GM19043 (cell line): ENCODE measurements around the gene ABTB1.

Experiments
- ATAC-seq: cut with Tn5 transposase; IDR thresholded peaks from one replicate; pipeline ENCODE4 v1.9.1; 2021; ENCODE audit warnings: low read depth; ENCODE audit not compliant: unreplicated experiment

Gene ABTB1

DNA sequence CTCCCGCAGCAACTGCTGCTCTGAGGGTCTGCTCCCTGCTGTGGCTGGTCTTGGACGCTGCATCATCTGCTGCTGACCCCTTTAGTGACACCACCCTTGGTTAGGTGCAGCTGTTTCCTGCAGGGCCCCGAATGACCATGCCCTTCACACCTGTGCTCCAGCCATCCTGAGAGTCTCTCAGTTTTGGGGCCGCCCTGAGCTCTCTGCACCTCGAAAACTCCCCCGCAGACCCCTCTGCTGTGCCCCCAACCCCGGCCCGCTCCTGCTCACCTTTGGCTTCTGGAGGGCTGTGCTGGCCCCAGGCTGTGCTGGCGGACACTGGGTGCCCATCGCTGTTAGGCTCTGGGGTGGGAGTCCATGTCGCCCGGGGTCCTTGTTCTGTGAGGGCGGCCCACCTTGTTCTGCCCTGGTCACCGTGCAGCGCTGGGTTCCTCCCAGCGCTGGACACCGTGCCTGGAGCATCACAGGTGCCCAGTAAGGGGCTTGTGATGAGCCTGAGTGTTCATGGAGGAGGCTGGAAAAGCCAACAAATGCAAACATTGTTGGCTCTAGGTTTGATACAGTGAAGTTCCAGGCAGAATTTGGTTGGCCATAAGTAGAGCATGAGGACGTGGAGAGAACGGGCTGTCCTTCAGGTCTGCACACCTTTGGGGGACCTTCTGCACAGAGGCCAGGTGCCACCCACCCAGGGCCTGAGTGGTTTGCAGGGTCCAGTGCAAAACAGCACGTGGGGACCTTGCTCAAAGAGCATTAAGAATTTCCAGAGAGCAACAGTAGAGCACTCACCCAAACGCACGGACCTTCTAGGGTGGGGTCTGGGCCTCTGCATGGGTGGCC is 12.3 kb downstream of the ABTB1 start:
- no peak for ATAC-seq

DNA sequence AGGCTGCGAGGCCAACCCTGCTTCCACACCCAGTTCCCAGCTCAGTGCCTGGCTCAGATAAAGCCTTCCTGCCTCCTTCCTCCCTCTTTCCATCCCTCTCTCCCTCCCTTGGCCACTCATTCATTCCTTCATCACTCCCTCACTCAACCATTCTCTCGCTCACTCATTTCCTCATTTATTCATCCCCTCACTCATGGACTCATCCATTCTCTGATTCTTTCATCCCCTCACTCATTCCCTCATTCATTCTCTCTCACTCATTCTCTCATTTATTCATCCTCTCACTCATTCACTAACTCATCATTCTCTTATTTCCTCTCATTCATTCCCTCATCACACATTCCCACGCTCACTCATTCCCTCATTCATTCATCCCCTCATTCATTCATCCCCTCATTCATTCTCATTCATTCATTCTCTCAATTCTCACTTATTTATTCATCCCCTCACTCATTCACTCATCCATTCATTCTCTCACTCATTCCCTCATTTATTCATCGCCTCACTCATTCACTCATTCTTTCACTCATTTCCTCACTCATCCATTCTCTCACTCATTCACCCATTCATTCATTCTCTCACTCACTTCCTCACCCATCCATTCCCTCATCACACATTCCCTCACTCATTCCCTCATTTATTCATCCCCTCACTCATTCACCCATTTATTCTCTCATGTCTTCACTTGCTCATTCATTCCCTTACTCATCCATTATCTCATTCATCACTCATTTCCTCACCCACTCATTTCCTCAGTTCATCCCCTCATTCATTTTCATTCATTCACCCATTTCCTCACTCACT is 13.2 kb downstream of the ABTB1 start:
- ATAC-seq = no peak

DNA sequence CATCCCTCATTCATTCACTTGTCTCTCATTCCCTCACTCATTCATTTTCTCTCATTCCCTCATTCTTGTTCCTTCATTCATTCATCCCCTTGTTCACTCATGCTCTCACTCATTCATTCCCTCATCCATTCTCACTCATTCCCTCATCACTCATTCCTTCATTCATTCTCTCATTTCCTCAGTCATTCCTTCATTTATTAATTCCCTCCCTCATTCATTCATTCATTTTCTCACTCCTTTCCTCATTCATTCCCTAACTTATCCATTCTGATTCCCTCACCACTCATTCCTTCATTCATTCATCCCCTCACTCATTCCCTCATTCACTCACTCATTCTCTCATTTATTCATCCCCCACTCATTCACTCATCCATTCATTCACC is 13.8 kb downstream of the ABTB1 start:
- no peak for ATAC-seq

DNA sequence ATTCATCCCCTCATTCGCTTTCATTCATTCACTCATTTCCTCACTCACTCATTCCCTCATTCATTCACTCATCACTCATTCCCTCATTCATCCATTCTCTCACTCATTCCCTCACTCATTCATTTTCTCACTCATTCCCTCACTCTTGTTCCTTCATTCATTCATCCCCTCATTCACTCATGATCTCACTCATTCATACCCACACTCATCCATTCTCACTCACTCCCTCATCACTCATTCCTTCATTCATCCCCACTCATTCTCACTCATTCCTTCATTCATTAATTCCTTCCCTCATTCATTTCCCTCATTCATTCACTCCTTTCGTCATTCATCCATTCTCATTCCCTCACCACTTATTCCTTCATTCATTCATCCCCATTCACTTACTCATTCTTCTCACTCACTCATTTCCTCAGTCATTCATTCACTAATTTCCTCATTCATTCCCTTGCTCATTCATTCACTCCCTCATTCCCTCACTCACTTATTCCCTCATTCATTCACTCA is 14.5 kb downstream of the ABTB1 start:
- ATAC-seq = no peak

DNA sequence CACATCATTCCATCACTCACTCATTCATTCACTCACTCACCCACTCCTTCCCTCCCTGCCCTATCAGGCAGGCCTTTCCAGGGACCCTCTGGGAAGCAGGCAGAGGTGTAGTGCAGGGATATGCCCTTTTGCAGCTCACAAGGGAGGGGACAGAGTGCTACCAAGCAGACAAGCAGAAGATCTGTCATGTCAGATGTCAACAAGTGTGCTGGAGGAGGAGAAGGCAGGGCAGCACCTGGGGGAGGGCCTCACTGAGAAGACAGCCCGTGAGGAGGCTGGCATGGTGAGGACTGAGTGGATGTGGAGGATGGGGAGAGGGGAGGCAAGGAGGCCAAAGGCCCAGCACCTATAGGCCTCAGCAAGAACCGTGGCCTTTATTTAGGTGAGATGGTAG is 15.3 kb downstream of the ABTB1 start:
- ATAC-seq = no peak

DNA sequence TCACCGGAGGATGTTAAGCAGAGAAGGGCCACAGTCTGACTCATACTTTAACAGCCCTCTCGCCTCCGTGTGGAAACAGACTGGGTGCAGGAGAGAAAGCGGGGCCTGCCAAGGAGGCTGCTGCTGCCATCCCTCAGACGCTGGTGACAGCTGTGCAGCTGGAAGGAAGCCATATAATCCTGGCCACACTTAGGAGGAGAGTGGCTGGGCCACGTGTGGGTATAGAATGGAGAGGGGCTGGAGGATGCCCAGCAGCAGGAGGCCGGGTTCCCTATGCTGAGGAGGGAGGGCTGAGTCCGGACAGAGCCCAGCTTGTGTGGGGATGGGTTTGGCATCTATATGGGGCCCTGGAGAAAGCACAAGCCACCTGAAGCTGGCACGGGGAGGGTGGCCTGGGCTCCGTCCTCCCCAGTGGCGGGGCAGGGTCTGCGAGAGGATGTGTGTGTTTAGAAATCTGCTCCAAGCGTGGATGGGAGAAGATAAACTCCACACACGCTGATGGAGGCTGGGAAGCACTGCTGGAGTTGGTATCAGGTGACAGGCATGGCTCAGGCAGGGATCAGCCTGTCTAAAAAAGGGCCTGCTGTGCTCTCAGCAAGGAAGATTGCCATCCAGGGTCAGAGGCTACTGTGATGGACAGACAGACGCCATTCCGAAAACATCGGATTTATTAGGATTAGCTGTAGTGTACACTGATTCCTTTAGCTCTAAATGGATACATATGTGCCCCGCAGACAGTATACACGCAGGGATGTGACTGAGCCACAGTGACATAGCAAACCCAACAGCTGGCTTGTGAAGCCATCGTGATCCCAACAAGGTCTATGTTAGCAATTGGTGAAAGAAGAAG is 15.9 kb downstream of the ABTB1 start:
- ATAC-seq = no peak

DNA sequence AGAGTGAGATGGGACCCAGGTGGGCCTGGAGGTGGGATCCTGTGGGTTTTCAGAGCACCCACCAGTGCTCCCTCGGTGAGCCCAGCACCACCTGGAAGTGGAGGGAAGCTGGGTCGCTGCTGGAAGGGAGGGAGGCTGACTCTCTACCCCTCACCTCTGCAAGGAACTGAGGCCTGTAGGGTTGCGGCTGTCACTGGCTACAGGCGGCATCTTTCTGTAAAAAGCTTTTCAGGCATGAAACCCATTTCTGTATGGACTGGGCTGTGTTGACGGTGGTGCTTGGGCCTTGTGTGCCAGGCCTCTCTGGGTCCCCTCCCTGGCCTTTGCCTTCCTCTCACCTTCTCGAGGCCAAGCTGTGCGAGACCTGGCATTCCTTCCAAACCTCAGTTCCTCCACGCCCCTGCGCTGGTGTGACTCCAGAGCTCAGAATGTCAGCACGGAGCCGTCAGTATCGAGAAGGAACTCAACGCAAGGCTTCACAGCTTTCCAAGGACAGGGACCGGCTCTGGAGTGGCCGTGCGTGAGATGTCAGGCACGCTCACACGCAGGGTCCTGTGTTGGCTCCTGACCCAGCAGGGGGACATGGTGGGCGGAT is 16.6 kb downstream of the ABTB1 start:
- no peak for ATAC-seq

DNA sequence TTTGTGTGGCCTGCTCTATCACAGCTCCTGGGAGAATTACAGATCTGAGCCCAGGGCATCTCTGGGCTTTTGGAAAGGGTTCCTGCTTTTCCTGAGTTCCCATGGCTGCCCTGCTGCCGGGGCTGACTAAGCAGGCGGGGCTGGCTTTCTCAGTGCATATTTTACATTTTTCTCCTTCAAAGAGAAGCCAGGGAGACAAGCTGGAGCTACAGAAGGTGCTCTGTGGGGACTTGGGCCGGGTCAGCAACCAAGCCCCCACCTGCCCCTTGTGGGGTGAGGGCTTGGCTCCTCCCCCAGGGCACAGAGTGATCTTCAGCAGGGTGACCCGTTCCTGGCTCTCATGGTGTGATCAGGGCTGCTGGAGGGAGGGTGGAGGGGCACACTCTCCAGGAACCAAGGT is 17.4 kb downstream of the ABTB1 start:
- ATAC-seq = no peak

DNA sequence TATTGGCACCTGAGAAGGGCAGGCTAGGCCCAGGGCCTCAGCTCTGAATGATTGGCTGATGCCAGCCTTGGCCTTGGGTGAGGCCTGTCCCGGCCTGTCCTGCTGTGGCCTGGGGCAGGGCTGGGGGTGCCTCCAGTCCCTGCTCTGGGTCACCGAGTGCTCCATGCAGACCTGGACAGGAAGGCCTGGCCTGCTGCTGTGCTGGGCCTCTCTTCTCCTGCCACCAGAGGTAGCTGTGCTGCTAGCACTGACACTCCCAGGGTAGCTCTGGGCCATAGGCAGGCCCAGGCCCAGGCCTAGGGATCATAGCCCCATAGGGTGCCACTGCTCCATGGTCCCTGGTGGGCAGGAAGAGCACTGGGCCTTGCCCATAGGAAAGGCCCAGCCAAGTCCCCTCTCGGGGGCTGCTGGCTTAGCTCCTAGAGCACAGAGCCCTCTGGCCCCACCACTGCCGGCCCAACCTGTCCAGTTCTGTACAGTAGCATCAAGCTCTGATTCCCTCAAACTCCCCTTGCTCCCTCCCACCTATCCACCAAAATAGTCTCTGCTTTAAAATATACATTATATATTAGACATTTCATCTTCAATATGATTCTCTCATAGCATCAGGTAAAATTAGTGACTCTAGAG is 18.2 kb downstream of the ABTB1 start:
- ATAC-seq = no peak

DNA sequence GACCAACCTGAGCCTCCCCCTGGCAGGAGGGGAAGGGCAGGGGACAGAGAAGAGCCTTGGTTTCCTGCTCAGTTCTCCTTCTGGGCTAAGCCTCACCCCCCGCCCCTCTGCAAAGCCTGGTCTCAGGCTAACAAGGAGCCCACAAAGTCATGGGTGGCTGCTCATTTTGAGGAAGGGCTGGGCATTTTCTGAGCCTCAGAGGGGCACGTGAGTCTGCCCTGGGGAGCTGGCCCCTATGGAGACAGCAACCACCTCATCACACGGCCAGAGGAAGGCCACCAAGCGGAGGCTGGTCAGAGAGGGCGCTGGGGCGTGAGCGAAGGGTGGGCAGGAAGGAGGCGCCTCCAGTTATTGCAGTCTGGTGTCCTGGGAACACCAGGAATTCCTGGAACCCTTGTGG is 18.7 kb downstream of the ABTB1 start:
- ATAC-seq = no peak

DNA sequence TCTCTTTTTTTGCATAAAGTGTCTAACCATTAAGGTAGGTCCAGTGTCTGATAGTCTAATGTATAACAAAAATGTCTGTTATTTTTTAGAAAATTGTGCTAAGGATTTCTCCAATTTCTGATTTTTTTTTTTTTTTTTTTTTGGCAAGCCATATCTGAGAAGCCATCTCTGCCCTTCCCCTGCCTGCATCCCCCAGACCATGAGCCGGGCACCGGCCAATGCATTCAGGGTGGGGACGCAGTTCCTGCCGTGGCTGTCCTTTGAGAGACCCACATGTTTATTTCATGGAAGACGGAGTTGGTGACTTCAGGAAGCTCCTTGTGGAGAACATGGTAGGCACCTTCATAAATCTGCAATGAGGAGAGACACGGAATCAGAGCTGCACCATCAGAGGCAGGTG is 19.2 kb downstream of the ABTB1 start:
- ATAC-seq = no peak

DNA sequence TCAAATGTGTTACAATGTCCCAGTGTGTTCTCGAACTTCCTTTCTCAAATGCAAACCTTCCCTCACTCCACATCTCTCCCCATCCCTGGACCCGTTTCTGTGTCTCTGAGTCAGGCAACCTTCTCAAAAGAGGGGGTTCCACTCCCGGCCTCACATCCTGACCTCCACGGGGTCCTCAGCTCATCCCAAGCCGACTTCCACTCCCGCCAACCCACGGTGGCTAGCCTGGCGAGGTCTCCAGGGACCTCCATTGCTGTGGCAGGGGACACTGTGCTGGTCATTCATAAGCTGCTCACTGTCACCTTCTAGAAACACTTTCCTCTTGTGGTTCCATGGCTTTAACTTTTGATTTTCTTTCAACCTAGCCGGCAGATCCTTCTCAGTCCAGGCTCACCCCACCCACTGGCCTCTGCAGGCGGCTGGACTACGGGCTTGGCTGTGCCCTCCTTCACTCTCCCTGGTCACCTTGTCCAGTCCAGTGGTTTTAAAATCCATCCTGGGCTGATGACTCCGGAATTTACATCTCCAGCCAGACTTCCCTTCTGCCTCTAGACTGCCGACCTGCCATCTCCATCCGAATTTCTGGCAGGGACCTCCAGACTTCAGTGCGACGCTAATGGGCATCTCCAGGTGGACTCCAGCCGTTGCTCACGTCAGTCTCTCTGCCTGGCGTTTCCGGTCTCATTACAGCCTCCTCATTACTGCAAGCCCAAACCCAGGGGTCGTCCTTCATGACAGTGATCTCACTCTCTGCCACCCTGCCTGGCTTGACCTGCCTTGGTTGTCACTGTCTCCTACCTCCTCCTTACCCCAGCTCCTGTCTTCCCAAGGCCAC is 20.0 kb downstream of the ABTB1 start:
- no peak for ATAC-seq

DNA sequence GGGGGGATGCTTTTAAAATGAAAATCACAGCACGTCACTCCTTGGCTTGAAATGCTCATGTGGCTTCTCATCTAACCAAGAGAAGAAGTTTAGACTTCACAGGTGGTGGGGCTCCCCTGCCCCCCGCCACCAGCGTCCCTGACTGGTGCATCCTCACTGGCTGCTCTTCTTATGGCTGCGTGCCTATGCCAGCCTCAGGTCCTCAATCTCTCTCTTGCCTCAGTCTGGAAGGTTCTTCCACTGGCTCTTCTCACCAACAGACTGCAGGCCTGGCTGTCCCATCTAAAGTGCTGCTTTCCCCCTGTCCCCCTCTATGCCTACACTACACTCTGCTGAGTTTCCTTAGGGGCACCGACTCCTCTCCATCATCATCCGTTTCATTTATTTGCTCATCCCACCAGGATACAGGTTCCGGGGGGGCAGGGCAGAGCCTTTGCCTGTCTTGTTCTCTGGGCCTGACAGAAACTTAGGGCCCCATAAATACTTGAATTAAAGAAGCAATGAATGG is 20.6 kb downstream of the ABTB1 start:
- ATAC-seq = no peak

DNA sequence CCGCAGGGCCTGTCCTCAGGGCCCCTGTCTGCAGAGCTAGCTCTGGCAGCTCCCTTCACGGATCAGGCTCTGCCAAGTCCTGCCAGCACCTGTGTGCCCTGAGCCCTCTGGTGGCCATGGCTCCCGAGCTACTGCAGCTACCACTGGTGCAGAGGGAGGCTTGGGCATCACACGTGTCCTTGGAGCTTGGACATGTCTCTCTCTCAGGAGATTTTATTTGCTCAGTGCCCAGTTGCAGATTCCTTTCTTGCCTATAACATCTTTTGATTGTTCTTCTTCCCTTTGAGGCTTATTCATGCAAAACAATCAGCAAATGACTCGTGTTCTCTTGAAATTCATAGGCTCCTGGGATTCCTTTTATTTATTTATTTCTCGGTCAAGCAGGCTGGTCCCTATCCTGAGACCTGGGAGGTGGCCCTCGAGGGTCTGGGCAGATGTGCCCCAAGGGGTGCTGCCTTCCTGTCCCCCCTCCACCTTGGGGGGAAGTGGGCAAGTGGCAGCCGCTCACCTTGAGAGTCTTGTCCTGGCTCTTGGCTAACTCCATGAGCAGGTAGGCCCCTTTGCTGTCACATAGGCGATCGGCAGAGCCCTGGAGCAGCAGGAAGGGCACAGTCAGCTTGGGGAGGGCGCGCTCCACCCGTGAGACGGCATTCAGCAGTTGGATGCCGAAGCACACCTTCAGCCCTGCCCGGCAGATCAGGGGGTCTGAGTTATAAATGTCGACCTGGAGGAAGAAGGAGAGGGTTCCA is 21.9 kb downstream of the ABTB1 start:
- ATAC-seq = no peak

DNA sequence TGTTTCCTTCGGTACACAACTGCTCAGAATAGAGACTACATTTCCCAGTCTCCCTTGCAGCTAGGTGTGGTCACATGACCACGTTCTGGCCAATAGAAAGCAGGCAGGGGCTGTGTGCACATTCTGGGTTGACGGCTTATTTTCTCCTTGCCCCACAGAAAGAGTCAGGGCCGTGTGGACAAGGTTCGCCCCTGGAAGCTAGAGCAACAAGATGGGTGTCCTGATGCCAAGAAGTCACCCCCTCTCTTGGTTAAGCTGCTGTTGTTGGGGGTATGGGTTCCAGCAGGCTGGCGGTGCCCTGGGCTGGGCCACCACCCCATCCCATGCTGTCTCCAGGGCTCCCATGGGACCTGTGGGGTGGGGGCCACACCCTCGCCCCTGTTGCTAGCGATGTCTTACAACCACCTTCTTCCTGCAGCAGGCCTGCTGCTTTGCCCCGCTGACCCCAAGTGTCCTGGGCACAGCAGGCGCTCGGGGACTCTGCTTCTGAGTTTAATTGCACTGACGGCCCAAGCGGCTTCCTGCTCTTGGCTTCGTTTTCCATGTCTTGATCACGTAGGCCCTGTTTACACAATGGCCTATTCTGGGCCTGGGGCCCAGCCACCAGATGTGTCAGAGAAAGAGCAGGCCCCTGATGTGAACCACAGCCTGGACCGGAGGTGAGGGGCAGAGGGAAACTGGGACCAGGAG is 24.9 kb downstream of the ABTB1 start:
- ATAC-seq = no peak

DNA sequence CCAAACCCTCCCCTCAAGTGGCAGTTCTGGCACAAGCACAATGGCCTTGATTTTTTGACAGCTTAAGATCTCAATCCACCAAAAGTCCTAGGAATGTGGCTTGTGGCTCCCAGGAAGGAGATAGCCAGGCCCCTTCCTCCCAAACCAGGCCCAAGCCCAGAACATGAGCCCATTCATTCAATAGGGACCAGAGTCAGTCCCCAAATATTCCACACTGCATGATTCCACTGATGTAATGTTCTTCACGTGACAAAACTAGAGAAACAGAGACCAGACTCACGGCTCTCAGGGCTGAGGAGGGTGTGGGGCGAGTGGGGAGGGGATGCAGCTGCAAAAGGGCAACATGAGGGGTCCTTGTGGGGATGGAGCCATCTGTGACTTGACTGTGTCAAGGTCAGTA is 25.5 kb downstream of the ABTB1 start:
- ATAC-seq = no peak

DNA sequence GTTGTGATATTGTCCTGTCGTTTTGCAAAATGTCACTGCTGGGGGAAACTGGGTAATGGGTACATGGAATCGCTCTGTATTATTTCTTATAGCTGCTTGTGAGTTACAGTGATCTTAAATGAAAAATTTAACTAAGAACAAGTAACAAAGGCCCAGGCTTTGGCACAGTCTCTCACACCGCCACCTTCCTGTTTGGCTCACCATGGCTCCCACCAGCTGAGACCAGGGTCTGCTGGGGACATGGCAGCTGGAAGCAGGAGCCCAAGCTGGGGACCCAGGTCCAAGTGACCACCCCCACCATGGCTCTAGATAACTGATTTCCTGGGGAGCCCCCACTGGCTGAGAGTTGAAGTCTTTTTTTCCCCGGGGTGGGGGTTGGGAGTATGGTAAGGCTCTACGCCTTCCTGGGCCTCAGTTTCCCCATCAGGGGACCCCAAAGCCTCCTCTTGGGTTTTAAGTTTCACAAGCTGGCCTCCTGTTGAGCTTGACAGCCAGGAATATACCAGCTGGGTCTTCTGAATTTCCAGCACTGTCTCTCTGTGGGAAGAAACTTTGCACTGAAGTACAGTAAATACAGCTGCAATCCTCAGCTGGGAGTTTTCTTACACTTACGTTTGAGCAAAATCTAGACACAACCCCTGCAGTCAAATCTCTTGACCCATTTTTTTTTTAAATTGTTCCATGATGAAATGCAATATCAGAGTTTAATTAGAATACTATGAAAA is 26.1 kb downstream of the ABTB1 start:
- no peak for ATAC-seq
